Measurements from ENCODE around the gene DHRS7B. TPM values are rescaled to one million over a fixed set of nuclear protein-coding genes. Genes with fewer than 3 reads are reported as not detected.
A peak's percentile ranks its signal among the peaks of the same experiment; 100 is the strongest.
"Not testable (repeated sequence)": the region's sequence is repeated elsewhere in the genome, so short reads cannot be mapped to it uniquely, and the experiment has no call there.

Gene DHRS7B
- polyA plus RNA-seq, 4 donors, result 20.2 to 40.2 (median 33.7) TPM

- not testable (repeated sequence) for DNase-seq (ENCODE audit: low read depth in 4 of 4, low spot score in 3 of 4)
These were observed 19.6 kb upstream of the DHRS7B start for GRCh38 chr17:21107067-21107650.

- DNase-seq (ENCODE audit: low read depth in 4 of 4, low spot score in 3 of 4), result no peak
These were observed 18.1 kb upstream of the DHRS7B start for GRCh38 chr17:21108651-21109050.

DNA sequence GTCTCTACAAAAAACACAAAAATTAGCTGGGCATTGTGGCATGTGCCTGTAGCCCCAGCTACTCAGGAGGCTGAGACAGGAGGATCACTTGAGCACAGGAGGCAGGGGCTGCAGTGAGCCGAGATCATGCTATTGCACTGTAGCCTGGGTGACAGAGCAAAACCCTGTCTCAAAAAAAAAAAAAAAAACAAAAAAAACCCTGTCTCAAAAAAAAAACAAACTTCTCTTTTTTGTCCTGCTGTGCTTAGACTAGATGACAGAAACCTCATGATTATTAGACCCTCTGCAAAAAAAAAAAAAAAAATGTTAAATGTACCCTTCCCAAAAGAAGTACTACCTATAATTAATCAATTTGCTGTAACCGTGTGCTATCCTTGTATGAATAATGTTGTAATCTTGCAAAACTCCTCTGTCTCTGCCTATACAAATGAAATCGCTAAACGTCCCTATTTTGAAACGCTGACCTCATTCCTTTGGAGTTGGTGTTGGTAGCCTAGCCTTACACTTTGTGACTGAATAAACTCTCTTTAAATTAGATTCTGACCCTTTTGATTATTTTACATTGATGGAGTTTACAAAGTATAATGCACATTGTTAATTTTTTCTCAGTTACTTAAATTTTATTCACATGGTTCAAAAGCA, 13.6 kb upstream of the DHRS7B start:
- DNase-seq (ENCODE audit: low read depth in 4 of 4, low spot score in 3 of 4), result no peak

DNA sequence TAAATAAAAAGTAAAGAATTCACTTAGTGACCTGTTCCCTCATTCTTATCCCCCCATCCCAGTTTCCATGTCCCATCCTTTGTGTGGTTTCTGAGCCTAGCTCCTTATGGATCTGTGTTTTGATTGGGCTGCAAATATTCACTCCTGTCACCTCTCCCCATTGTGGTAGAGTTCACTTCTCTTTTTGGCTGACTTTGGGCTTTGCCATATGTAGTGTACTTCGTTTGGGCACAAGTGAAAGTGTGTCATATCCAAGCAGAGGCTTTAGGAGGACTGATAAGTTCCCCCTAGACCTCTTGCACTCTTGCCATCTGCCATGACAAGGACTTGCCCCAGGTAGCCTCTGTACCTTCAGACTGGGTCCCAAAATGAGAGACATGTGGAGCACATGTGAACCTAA, 13.0 kb upstream of the DHRS7B start:
- DNase-seq (ENCODE audit: low read depth in 4 of 4, low spot score in 3 of 4), result no peak

- not testable (repeated sequence) for DNase-seq (ENCODE audit: low read depth in 4 of 4, low spot score in 3 of 4)
These were observed 12.0 kb upstream of the DHRS7B start for GRCh38 chr17:21114791-21115190.

DNA sequence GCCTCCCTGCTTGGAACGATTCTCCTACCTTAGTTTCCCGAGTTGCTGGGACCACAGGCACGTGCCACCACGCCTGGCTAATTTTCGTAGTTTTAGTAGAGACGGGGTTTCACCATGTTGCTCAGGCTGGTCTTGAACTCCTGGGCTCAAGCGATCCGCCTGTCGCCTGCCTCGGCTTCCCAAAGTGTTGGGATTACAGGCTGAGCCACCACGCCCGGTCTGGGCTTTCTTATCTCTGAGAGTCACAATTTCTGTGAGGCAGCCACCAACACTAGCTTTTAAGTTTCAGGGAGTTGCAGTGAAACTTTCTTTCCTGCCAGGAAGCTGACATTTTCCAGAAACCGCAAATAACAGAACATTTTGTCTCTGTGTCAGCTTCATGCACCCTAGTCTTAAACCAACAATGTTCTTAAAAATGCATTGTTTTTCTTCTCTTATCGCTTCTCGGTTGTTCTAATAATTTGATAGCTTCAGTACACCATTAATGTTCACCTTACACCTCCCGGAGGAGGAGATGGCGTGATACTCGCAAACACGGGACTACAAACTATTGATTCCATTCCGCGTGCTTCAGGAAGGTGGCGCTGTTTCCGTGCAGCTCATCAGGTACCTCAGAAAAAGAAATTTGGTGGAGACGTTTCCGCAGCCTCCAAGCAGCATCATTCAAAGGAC, 7.4 kb upstream of the DHRS7B start:
- DNase-seq (ENCODE audit: low read depth in 4 of 4, low spot score in 3 of 4), result peak; percentile 18 to 44 (median 34)

- no peak for DNase-seq (ENCODE audit: low read depth in 4 of 4, low spot score in 3 of 4)
These were observed 6.9 kb upstream of the DHRS7B start for GRCh38 chr17:21119919-21120249.

DNA sequence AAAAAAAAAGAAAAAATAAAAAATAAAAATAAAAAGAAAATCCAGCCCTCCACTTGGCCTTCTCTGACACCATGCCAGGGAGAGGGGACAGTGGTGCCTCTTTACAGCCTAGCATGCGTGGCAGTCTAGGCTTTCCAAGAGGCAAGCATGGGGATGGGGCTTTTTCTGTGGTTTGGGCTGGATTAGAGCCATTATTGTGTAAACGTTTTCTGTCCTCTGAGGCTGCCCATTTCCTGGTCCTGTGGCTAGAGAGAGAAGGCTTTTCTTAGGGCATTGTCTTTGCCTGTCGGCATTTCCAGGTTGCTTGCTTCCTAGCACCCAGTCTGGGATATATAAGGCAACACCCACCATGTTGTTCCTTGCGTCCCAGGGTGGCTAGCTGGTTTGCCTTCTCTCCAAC, 2.7 kb upstream of the DHRS7B start:
- DNase-seq (ENCODE audit: low read depth in 4 of 4, low spot score in 3 of 4), result no peak

DNA sequence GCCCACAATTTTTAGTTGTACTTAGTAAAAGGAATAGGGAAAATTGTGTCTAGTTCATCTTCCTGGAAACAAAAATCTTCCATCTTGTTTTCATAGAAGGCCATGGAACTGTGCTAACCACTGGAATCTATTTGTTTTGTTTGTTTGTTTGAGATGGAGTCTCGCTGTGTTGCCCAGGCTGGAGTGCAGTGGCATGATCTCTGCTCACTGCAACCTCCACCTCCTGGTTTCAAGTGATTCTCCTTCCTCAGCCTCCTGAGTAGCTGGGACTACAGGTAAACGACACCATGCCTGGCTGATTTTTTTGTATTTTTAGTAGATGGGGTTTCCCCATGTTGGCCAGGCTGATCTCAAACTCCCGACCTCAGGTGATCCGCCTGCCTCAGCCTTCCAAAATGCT, 2.2 kb upstream of the DHRS7B start:
- not testable (repeated sequence) for DNase-seq (ENCODE audit: low read depth in 4 of 4, low spot score in 3 of 4)

- no peak for DNase-seq (ENCODE audit: low read depth in 4 of 4, low spot score in 3 of 4)
These were observed 902 bp upstream of the DHRS7B start for GRCh38 chr17:21125862-21126261.

- no peak for DNase-seq (ENCODE audit: low read depth in 4 of 4, low spot score in 3 of 4)
These were observed 829 bp downstream of the DHRS7B start for GRCh38 chr17:21127509-21128077.

- peak in 3 of 4 donors; percentile 8 to 28 (median 12) for DNase-seq (ENCODE audit: low read depth in 4 of 4, low spot score in 3 of 4)
These were observed 2.4 kb downstream of the DHRS7B start for GRCh38 chr17:21129023-21129681.

DNA sequence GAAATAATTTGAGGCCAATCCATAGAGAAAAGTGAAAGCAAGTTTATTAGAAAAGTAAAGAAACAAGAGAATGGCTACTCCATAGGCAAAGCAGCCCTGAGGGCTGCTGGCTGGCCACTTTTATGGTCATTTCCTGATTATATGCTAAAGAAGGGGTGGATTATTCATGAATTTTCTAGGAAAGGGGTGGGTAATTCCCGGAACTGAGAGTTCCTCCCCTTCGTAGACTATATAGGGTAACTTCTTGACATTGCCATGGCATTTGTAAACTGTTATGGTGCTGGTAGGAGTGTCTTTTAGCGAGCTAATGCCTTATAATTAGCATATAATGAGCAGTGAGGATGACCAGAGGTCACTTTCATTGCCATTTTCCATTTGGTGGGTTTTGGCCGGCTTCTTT, 4.4 kb downstream of the DHRS7B start:
- DNase-seq (ENCODE audit: low read depth in 4 of 4, low spot score in 3 of 4), result no peak

DNA sequence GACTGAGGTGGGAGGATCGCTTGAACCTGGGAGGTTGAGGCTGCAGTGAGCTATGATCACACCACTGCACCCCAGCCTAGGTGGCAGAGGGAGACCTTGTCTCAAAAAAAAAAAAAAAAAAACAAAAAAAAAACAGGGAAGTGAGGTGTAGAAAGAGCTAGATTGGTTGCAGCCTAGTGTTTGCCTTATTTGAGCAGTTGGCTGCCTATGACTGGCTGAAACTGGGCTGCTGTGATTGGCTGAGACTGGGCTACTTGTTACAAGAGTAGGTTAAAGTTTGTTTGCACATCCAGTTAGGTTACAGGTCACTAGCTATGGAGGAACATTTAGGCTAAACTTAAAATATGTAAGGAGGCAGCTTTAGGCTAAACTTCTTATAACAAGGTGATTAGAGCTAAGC, 5.7 kb downstream of the DHRS7B start:
- DNase-seq (ENCODE audit: low read depth in 4 of 4, low spot score in 3 of 4), result no peak

- no peak for DNase-seq (ENCODE audit: low read depth in 4 of 4, low spot score in 3 of 4)
These were observed 7.8 kb downstream of the DHRS7B start for GRCh38 chr17:21134559-21134958.

DNA sequence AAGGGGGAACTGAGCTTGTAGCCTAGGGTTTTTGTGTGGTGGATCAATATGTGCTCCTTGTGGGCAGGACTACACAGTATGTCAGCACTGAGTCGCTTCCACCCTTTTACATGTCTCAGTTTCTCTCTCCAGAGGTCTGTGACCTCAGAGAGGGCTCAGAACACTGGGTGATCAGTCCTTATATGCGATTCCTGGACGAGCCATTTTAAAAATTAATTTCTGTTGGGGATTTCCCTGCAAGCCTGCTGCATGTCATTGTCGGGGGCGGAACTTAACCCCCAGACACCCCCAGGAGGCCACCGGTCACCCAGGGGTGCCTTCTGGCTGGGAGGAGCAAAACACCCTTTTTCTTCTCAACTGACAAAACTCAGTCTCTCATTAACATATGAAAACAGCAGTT, 14.1 kb downstream of the DHRS7B start:
- DNase-seq (ENCODE audit: low read depth in 4 of 4, low spot score in 3 of 4), result no peak

GRCh38 chr17:21141331-21141730, 14.6 kb downstream of the DHRS7B start:
- DNase-seq (ENCODE audit: low read depth in 4 of 4, low spot score in 3 of 4), result no peak

- not testable (repeated sequence) for DNase-seq (ENCODE audit: low read depth in 4 of 4, low spot score in 3 of 4)
These were observed 15.3 kb downstream of the DHRS7B start for GRCh38 chr17:21142065-21142464.

DNA sequence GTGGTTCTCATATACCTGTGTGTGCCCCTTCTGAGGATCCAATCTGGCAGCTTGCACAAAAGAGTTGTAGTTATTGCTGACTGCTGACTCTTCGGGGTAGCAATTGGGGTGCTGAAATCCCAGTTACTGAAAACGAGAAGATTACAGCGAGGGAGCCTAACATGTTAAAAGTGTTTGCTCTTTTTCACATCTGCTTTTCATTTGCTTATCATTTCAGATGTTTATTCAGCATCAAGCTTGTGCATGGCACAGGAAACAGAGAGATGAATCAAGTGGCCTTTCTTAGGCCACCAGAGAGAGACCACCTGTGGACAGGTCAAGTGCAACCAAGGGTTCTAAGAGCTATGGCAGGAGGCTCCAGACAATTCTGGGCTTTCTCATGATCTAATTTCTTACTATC, 16.9 kb downstream of the DHRS7B start:
- DNase-seq (ENCODE audit: low read depth in 4 of 4, low spot score in 3 of 4), result no peak

GRCh38 chr17:21144299-21144698, 17.5 kb downstream of the DHRS7B start:
- not testable (repeated sequence) for DNase-seq (ENCODE audit: low read depth in 4 of 4, low spot score in 3 of 4)

- no peak for DNase-seq (ENCODE audit: low read depth in 4 of 4, low spot score in 3 of 4)
These were observed 19.7 kb downstream of the DHRS7B start for GRCh38 chr17:21146362-21147015.

Data from left renal pelvis (tissue), 4 donors.